K562 (cell line): Measurements from ENCODE around the gene BBC3. TPM values are rescaled to one million over a fixed set of nuclear protein-coding genes. Genes with fewer than 3 reads are reported as not detected.

ENCODE experiments used
- FOS ChIP-seq: IDR thresholded peaks from 3 replicates; pipeline ENCODE4 v1.6.1; 2011; ENCODE audit not compliant: insufficient read length; ENCODE audit errors: extremely low read depth
- FOXK2 ChIP-seq, 2 experiments: fragments of 450-650 bp; IDR thresholded peaks in 1 of 2; conservative IDR thresholded peaks in 1 of 2; 2 replicates each; pipeline ENCODE4 v1.6.1; 2016; ENCODE audit warnings: low read depth in 2 of 2, mild to moderate bottlenecking in 1 of 2
- HDAC2 ChIP-seq: fragments of 450-650 bp; IDR thresholded peaks from 2 replicates; pipeline ENCODE4 v1.6.1; 2016; ENCODE audit warnings: mild to moderate bottlenecking
- HNRNPL ChIP-seq: fragments of 200-400 bp; formaldehyde crosslinking; IDR thresholded peaks from 2 replicates; pipeline ENCODE4 v1.6.1; 2017; ENCODE audit warnings: low read depth, mild to moderate bottlenecking, low read length
- LCOR ChIP-seq: sonication (generic); formaldehyde crosslinking; IDR thresholded peaks from 2 replicates; pipeline ENCODE4 v1.8.0; 2022; ENCODE audit warnings: mild to moderate bottlenecking, missing genetic modification reagents
- MXI1 ChIP-seq: IDR thresholded peaks from 2 replicates; pipeline ENCODE4 v1.6.1; 2011; ENCODE audit warnings: low read depth, mild to moderate bottlenecking, improper control_type of control experiment, low read length
- SP2 ChIP-seq: IDR thresholded peaks from 2 replicates; pipeline ENCODE4 v1.6.1; 2011; ENCODE audit warnings: mild to moderate bottlenecking, low read depth, low read length, moderate library complexity; ENCODE audit not compliant: poor library complexity, severe bottlenecking; ENCODE audit errors: extremely low read depth
- SRF ChIP-seq, 2 experiments: fragments of 250-450, 450-650 bp in 1 of 2; sonication (Bioruptor Pico) in 1 of 2; sonication (generic) in 1 of 2; formaldehyde crosslinking; IDR thresholded peaks; 2 replicates each; pipeline versions ENCODE4 v1.5.0 to v1.5.1; 2020 to 2022; ENCODE audit warnings: mild to moderate bottlenecking in 1 of 2, missing genetic modification reagents in 1 of 2
- XRCC4 ChIP-seq: IDR thresholded peaks from one replicate; pipeline ENCODE4 v1.6.1; 2011; ENCODE audit not compliant: insufficient read depth, insufficient read length; ENCODE audit errors: extremely low read depth
- ZEB2 ChIP-seq: fragments of 450-650 bp; IDR thresholded peaks from 2 replicates; pipeline ENCODE4 v1.6.1; 2016
- ZNF146 ChIP-seq: IDR thresholded peaks from one replicate; pipeline ENCODE4 v1.6.1; 2018; ENCODE audit warnings: missing compliant biosample characterization; ENCODE audit not compliant: unreplicated experiment
- ZSCAN32 ChIP-seq: fragments of 450-650 bp; formaldehyde crosslinking; IDR thresholded peaks from 2 replicates; pipeline ENCODE4 v1.4.0; 2020; ENCODE audit warnings: mild to moderate bottlenecking, moderate library complexity
- polyA plus RNA-seq, 8 experiments: library from polyadenylated mRNA; depleted of rRNA in 4 of 8; stranded (reverse) in 5 of 8; unstranded in 3 of 8; fragments of >200 nt; fragmentation: Nextera tagmentation in 2 of 8; fragmentation: Illumina TruSeq in 1 of 8; extraction: Ambion mirVana in 2 of 8; extraction: Trizol in 1 of 8; gene quantifications; 2 replicates each; pipeline versions ENCODE4 v1.2.1 to v1.2.3, GENCODE V29; 2011 to 2014; ENCODE audit warnings: inconsistent platforms in 1 of 8, missing spikeins in 1 of 8
- total RNA-seq, 7 experiments: library from RNA; depleted of rRNA in 6 of 7; stranded (reverse); fragments of >200 nt in 6 of 7; fragmentation: Illumina TruSeq in 2 of 7; extraction: Trizol in 2 of 7; gene quantifications; 2 replicates each; pipeline versions ENCODE4 v1.2.1 to v1.2.3, GENCODE V29; 2011 to 2021; ENCODE audit warnings: low replicate concordance in 1 of 7
- TF ChIP-seq, protein P1 (sequence below): fragments of 450-650 bp; formaldehyde crosslinking; IDR thresholded peaks from 2 replicates; pipeline ENCODE4 v1.4.0; 2022; ENCODE audit warnings: missing genetic modification characterization
- TF ChIP-seq, protein P2 (sequence below): fragments of 450-650 bp; formaldehyde crosslinking; IDR thresholded peaks from 2 replicates; pipeline ENCODE4 v1.4.0; 2020; ENCODE audit warnings: mild to moderate bottlenecking, moderate library complexity
- TF ChIP-seq, protein P3 (sequence below), 2 experiments: fragments of 450-650 bp; IDR thresholded peaks; 2 replicates each; pipeline ENCODE4 v1.6.1; 2018; ENCODE audit warnings: mild to moderate bottlenecking in 2 of 2, low read depth in 1 of 2; ENCODE audit not compliant: partially characterized antibody in 2 of 2
- TF ChIP-seq, protein P4 (sequence below): fragments of 450-650 bp; formaldehyde crosslinking; conservative IDR thresholded peaks from 2 replicates; pipeline ENCODE4 v1.4.0; 2022; ENCODE audit warnings: mild to moderate bottlenecking, missing genetic modification characterization
- TF ChIP-seq, protein P5 (sequence below): fragments of 200-800 bp; sonication (Bioruptor generic); IDR thresholded peaks from 2 replicates; pipeline ENCODE4 v1.6.1; 2017; ENCODE audit warnings: missing genetic modification characterization, missing compliant biosample characterization

BBC3 gene
- total and polyA plus RNA-seq, 9 of the 15 experiments (the other 6 are each of a cell fraction or from before 2014, with no cell fraction given): 0.15 to 30.7 (median 4.8) TPM

DNA sequence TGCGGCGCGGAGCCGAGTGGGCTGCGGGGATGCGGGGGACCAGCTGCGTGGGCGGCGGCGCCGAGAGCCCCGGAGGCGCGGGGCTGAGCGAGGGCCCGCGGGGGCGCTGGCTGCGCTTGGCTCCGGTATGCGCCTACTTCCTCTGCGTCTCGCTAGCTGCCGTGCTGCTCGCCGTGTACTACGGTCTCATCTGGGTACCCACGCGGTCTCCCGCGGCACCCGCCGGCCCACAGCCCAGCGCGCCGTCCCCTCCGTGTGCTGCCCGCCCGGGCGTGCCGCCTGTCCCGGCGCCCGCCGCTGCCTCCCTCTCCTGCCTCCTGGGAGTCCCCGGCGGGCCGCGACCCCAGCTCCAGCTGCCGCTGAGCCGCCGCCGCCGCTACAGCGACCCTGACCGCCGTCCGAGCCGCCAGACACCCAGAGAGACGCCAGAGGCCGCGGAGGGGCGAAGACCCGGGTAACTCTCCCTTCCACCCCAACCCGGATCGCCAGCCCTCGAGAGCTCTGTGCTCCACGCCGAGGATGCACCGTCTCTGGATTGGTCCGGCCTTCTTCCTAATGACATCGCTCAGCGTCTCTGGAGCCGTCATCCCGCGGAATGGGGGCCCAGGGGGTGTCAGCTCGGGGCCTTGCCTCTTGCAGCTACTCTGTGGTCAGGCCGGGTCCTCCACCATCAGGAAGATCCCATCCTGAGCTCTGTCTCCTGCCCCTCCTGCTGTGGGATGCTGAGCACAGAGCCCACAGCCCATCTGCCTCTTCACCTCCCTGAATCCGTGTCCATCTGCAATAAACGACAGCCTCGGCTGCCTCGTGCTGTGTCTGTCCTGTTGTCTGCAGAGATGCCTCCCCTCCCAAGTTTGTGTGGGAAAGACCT is 44.1 kb upstream of the BBC3 start (continued):
- TF ChIP-seq ZSCAN32 (CRISPR knock-in tag): no peak
- TF ChIP-seq SP2: no peak
- TF ChIP-seq, protein P1, sequence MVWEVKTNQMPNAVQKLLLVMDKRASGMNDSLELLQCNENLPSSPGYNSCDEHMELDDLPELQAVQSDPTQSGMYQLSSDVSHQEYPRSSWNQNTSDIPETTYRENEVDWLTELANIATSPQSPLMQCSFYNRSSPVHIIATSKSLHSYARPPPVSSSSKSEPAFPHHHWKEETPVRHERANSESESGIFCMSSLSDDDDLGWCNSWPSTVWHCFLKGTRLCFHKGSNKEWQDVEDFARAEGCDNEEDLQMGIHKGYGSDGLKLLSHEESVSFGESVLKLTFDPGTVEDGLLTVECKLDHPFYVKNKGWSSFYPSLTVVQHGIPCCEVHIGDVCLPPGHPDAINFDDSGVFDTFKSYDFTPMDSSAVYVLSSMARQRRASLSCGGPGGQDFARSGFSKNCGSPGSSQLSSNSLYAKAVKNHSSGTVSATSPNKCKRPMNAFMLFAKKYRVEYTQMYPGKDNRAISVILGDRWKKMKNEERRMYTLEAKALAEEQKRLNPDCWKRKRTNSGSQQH (CRISPR knock-in tag): no peak
- no peak for TF ChIP-seq MXI1
- no peak for TF ChIP-seq ZEB2
- TF ChIP-seq FOXK2 (conservative IDR thresholded peaks at IDR 0.05 in 1 of 2, IDR thresholded peaks at IDR 0.05 in 1 of 2; ENCODE audit: low read depth in 2 of 2): no peak
- no peak for TF ChIP-seq HDAC2
- no peak for TF ChIP-seq FOS
- no peak for TF ChIP-seq HNRNPL
- TF ChIP-seq, protein P2, sequence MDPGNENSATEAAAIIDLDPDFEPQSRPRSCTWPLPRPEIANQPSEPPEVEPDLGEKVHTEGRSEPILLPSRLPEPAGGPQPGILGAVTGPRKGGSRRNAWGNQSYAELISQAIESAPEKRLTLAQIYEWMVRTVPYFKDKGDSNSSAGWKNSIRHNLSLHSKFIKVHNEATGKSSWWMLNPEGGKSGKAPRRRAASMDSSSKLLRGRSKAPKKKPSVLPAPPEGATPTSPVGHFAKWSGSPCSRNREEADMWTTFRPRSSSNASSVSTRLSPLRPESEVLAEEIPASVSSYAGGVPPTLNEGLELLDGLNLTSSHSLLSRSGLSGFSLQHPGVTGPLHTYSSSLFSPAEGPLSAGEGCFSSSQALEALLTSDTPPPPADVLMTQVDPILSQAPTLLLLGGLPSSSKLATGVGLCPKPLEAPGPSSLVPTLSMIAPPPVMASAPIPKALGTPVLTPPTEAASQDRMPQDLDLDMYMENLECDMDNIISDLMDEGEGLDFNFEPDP (CRISPR knock-in tag): no peak
- TF ChIP-seq, protein P3, sequence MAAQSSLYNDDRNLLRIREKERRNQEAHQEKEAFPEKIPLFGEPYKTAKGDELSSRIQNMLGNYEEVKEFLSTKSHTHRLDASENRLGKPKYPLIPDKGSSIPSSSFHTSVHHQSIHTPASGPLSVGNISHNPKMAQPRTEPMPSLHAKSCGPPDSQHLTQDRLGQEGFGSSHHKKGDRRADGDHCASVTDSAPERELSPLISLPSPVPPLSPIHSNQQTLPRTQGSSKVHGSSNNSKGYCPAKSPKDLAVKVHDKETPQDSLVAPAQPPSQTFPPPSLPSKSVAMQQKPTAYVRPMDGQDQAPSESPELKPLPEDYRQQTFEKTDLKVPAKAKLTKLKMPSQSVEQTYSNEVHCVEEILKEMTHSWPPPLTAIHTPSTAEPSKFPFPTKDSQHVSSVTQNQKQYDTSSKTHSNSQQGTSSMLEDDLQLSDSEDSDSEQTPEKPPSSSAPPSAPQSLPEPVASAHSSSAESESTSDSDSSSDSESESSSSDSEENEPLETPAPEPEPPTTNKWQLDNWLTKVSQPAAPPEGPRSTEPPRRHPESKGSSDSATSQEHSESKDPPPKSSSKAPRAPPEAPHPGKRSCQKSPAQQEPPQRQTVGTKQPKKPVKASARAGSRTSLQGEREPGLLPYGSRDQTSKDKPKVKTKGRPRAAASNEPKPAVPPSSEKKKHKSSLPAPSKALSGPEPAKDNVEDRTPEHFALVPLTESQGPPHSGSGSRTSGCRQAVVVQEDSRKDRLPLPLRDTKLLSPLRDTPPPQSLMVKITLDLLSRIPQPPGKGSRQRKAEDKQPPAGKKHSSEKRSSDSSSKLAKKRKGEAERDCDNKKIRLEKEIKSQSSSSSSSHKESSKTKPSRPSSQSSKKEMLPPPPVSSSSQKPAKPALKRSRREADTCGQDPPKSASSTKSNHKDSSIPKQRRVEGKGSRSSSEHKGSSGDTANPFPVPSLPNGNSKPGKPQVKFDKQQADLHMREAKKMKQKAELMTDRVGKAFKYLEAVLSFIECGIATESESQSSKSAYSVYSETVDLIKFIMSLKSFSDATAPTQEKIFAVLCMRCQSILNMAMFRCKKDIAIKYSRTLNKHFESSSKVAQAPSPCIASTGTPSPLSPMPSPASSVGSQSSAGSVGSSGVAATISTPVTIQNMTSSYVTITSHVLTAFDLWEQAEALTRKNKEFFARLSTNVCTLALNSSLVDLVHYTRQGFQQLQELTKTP (IDR thresholded peaks at IDR 0.05; ENCODE audit: low read depth in 1 of 2, partially characterized antibody in 2 of 2): no peak
- TF ChIP-seq XRCC4: no peak
- no peak for TF ChIP-seq LCOR (CRISPR knock-in tag)
- TF ChIP-seq ZNF146 (CRISPR knock-in tag): no peak
- TF ChIP-seq, protein P4, sequence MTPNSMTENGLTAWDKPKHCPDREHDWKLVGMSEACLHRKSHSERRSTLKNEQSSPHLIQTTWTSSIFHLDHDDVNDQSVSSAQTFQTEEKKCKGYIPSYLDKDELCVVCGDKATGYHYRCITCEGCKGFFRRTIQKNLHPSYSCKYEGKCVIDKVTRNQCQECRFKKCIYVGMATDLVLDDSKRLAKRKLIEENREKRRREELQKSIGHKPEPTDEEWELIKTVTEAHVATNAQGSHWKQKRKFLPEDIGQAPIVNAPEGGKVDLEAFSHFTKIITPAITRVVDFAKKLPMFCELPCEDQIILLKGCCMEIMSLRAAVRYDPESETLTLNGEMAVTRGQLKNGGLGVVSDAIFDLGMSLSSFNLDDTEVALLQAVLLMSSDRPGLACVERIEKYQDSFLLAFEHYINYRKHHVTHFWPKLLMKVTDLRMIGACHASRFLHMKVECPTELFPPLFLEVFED (CRISPR knock-in tag): no peak
- TF ChIP-seq SRF (CRISPR knock-in tag; IDR thresholded peaks at IDR 0.05): no peak
- TF ChIP-seq, protein P5, sequence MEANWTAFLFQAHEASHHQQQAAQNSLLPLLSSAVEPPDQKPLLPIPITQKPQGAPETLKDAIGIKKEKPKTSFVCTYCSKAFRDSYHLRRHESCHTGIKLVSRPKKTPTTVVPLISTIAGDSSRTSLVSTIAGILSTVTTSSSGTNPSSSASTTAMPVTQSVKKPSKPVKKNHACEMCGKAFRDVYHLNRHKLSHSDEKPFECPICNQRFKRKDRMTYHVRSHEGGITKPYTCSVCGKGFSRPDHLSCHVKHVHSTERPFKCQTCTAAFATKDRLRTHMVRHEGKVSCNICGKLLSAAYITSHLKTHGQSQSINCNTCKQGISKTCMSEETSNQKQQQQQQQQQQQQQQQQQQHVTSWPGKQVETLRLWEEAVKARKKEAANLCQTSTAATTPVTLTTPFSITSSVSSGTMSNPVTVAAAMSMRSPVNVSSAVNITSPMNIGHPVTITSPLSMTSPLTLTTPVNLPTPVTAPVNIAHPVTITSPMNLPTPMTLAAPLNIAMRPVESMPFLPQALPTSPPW: no peak
